Adrenal gland (tissue), 5 donors: Measurements from ENCODE around the gene SORL1.

Experiments
- POLR2A ChIP-seq, 2 donors: fragments of 450-650 bp; IDR thresholded peaks; one replicate each; pipeline ENCODE4 v1.6.1; 2017; ENCODE audit warnings: antibody characterized with exemption in 2 of 2, mild to moderate bottlenecking in 2 of 2, moderate library complexity in 1 of 2
- TF ChIP-seq, protein P1 (sequence below), 6 experiments: fragments of 450-650 bp in 4 of 6; fragments of 200-600 bp in 2 of 6; sonication (generic) in 1 of 6; IDR thresholded peaks; 1 replicate in 5 of 6; 2 replicates in 1 of 6; pipeline versions ENCODE4 v1.5.1 to v1.8.0; 2016 to 2021; ENCODE audit warnings: antibody characterized with exemption in 6 of 6, mild to moderate bottlenecking in 2 of 6, moderate library complexity in 1 of 6
- donor health status: DM: no; HTN: no; CAD: no.

DNA sequence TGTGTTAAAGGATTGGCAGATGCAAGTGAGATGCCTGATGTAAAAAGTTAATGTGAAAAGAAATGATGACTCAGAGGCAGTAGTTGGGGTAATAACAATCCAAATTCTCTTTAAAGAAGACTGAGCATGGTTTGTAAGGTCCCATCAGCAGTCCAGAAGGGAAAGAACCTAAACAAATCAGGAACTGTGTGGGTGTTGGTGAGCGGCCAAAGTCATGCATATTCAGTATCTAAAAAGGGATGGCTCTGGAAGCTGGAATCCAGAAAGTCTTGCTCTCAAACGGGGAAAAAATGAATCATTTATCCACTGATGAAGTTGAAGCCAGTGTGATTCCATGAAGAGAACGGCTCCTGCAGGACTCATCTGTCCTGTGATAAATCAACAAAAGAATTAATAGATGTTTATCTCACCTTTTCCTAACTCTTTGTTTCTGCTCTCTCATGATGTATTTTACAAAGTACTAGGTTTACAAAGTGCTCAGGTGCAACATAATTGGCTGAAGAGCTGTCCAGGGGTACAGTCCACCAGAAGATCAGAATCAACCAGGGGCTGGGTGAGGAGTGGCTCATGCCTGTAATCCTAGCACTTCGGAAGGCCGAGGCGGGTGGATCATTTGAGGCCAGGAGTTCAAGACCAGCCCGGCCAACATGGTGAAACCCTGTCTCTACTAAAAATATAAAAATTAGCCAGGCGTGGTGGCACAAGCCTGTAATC lies 21.1 kb downstream of the SORL1 start:
- TF ChIP-seq, protein P1, sequence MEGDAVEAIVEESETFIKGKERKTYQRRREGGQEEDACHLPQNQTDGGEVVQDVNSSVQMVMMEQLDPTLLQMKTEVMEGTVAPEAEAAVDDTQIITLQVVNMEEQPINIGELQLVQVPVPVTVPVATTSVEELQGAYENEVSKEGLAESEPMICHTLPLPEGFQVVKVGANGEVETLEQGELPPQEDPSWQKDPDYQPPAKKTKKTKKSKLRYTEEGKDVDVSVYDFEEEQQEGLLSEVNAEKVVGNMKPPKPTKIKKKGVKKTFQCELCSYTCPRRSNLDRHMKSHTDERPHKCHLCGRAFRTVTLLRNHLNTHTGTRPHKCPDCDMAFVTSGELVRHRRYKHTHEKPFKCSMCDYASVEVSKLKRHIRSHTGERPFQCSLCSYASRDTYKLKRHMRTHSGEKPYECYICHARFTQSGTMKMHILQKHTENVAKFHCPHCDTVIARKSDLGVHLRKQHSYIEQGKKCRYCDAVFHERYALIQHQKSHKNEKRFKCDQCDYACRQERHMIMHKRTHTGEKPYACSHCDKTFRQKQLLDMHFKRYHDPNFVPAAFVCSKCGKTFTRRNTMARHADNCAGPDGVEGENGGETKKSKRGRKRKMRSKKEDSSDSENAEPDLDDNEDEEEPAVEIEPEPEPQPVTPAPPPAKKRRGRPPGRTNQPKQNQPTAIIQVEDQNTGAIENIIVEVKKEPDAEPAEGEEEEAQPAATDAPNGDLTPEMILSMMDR (IDR thresholded peaks at IDR 0.05) = no peak
- TF ChIP-seq POLR2A (IDR thresholded peaks at IDR 0.05) = no peak
